NB4 (cell line): ENCODE results near the gene PML.
"Not testable (repeated sequence)": the region's sequence is repeated elsewhere in the genome, so short reads cannot be mapped to it uniquely, and the experiment has no call there.

Experiments used
- CTCF ChIP-seq: IDR thresholded peaks from one replicate; pipeline ENCODE4 v1.5.1; 2012; ENCODE audit warnings: low read depth, low read length
- MYC ChIP-seq: IDR thresholded peaks from 2 replicates; pipeline ENCODE4 v1.6.1; 2011; ENCODE audit warnings: low read depth, low read length

DNA sequence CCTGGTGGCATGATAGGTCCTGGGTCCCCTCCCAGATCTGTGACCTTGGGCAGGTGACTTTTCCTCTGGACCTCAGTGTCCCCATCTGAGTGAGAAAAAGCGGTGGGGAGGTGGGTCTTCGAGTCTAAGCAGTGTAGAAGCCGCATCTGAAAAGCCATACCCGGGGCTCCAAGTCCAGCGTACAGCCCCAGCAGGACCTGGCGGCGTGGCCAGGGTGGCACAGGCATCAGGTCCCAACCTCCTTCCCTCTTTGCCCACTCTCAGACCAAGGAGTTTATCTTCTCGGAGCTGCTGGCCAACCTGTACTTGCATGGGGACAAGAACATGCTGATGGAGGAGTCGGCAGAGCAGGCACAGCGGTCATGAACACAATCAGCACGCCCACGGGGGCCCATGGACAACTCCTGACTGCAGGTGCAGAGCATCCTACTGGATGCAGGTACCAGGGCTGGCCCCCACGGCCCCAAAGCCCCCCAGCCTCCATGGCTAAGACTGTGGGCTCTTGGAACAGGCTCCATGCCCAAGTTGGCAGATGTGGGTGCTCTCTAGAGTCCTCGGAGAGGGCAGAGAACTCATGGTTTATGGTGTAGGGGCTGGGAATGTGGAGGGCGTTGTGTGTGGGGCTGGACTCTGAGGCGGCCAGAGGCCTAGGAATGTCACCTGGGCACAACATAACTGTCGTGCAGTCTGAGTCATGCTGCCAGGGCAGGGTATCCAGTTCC is 69.1 kb downstream of the PML start:
- not testable (repeated sequence) for TF ChIP-seq CTCF, MYC
